Daoy (cell line): ENCODE results near the gene MCRS1. TPM values are rescaled to one million over a fixed set of nuclear protein-coding genes. Genes with fewer than 3 reads are reported as not detected.

ENCODE experiments used
- DNase-seq: peaks from one replicate; pipeline ENCODE4 v3.0.0-alpha.2; 2015; ENCODE audit warnings: low read depth
- total RNA-seq: library from RNA; depleted of rRNA; stranded (reverse); fragments of >200 nt; shearing (Covaris generic); gene quantifications from 2 replicates; pipeline ENCODE4 v1.2.3, GENCODE V29; 2014

The MCRS1 gene
- total RNA-seq, 1 experiment from 2014 or later = 92.9 TPM

DNA sequence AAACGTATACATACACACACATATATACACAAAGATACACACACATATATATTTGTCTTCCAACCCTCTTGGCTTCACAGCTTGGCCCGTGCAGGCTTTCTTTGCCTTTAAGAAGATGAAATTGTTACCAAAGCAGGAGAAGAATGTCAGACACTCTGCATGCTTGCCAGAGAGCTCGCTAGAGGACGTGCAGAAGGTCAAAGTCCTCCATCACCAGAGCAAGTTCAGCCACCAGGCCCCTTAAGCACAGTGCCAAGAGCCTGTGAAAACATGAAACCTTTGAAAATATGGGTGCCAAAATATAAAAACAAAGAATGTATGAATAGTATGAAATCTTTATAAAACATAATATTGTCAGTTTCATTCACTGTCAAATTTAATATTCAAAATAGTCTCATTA is 14.9 kb upstream of the MCRS1 start:
- DNase-seq = no peak

DNA sequence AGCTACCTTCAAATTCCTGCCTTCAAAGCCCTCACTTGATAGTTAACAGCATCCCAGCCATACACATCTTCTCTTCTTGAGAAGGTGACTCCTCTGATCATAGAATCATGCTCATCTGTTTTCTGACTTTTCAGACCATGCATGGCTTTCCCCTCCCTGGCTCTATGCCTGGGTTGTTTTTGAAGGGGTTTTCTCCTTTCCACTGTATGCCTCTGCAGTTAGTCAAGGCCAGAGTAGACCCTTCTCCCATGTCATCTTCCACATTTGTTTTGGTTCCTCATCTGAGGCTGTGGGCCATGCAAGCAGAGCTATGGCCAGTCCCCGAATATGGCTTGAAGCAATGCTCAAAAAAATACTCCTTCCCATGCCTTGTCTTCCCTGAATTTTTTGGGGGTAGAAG is 14.3 kb upstream of the MCRS1 start:
- no peak for DNase-seq

DNA sequence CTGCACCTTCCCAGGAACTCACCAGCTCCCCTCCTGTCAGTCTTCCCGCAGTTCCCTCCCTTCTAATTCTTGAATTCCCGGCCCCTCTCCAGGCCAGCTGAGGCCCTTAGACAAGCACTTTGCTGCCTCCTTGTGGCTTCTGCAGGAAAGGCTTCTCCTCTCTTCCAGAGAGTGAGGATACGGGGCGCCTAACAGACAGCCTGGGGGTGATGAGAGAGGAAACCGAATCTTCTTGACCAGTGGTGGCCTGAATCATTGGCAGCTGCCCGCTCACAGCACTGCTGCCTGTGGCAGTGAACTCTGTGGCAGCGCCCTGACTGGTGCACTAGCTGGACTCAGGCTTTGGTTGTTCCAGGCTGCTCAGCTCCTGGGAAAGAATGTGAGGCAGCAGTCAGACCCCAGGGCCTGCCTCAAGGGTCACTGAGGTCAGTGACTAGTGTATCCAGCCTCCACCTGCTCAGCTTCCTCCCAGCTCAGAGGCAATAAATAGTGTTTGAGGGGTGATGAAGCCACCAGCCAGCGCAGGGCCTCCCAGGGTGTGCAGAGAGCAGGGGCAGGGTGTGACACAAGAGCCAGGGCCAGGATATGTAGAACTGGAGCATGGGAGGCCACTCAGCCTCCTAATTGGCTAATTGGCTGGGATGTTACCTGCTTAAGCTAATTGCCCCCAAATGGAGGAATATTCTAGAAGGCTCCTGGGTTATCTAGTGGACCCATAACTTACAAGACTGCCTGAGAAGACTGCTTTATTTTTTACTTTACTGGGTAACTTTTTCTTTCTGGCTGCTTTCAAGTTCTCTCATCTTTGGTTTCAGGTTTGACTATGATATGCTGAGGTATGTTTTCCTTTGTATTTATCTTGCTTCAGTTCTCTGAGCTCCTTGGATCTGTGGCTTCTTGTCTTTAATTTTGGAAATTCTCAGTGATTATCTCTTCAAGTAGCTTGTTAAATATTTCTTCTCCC is 12.9 kb upstream of the MCRS1 start:
- peak; percentile 78 for DNase-seq

DNA sequence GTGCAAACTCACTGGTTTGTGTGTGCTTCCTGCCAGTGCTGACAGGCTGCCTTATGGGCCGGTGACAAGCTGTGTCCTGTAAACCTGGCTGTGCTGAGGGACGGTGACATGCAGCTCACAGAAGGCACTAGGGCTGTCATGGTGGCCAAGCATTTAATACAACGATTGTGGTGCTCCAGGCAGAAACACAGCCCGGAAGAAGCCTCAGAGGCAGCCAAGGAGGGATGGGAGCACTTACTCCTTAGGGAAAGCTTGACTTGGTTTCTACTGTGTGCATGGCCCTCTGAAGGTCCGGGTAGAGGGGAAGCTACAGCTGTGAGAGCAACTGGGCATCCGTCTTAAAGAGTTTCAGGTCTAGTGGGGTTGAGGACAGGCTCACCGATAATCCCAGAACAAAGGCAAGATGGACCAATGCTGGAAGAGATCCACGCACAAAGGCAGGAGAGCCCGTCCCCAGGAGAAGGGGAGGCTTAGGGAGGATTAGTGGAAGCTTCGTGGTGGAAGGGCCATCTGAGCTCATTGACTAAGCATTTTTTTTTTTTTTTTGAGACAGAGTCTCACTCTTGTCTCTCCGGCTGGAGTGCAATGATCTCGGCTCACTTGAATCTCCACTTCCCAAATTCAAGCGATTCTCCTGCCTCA is 10.7 kb upstream of the MCRS1 start:
- no peak for DNase-seq

DNA sequence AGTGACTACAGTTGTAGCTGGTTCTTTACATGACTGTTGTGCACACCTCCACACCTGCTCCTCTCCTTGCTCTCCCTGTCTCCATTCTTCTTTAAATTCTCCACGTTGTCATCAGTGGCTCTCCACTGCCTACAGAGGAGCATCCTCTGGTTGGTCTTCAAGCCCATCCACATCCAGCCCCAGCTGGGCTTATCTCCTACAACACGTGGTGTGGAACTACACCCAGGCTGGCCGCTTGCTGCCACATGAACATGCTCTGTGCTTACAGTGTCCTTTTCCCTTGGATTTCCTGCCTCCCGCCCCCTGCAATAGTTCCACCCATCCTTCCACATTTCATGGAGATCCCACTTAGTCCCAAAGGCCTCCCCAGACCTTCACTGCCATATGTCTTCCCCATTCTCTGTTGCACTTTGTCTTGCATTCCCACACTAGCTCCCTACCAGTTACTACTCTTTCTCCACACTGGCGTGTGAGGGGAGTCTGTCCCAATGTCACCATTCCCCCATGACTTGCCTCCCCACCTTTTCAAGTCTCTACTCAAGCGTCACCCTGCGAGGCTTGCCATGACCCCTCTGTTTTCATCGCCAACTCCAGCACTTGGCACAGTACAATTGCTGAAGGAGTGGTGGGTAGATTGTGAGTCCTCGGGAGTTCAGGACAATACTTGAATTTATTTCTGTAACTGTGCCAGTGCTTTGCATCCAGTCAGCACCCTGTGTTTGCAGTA is 9.8 kb upstream of the MCRS1 start:
- DNase-seq = no peak

DNA sequence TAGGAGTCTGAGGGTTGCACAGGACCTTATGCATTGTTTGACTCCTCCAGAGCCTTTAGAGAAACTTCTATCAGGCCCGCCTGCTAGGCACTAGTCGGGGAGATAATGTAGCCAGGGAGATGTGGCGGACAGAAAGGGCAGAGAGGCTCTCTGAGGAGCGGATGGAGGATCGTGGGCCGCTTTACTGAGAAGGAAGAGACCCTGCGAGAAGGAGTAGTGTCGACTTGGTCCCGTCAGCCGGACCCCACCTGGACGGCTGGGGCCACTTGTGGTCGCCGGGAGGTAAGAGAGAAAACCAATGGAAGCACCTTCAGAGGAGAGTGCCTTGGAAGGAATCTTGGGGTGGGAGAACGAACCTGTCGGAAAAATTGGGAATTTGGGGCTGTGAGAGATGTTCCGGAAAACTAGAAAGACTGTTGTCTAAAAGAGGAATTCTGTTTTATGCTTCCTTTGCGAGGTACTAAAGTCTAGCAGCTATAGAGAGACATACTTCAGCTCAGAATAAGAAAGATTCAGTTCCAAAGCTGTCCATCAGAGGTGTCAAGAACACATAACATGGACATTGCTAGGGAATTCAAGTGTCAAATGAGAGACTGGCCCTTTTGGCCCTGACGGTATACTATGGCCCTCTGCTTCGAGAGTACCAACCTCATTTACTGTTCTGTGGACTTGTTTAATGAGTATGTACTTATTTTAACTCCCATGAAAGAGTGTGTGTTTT is 660 bp upstream of the MCRS1 start:
- DNase-seq = no peak

DNA sequence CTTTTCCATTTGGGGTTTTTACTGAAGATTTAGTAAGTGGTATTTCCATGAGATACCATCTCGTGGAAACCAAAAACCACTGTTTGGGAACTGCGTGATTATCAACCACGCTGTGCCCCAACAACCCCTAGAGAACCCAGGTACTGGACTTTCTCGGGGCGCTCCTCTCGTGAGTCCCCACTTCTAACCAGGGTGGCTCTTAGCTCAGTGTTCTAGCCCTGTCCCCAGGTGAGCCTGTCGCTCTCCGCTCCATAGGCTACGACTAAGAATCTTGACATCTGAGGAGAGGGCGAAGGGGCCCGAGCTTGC is 686 bp downstream of the MCRS1 start:
- no peak for DNase-seq

DNA sequence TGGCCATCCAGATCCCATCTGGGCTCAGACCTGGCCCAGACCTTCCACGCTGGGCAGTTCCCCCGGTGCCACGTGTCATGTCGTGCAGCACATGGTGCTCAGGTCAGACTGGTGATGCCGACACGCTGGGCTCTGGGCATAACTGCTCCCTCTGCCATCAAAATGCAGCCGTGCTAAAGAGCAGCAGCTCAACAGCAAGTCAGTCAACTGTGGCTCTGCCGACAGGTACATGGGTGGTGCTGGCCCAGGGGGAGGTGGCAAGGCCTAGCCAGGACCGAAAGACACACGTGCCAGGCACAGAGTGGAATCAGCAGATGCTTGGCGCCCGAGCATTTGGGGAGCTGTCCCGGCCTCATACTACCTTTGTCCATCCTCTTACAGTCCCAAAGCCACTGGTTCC is 1.6 kb downstream of the MCRS1 start:
- DNase-seq = no peak

DNA sequence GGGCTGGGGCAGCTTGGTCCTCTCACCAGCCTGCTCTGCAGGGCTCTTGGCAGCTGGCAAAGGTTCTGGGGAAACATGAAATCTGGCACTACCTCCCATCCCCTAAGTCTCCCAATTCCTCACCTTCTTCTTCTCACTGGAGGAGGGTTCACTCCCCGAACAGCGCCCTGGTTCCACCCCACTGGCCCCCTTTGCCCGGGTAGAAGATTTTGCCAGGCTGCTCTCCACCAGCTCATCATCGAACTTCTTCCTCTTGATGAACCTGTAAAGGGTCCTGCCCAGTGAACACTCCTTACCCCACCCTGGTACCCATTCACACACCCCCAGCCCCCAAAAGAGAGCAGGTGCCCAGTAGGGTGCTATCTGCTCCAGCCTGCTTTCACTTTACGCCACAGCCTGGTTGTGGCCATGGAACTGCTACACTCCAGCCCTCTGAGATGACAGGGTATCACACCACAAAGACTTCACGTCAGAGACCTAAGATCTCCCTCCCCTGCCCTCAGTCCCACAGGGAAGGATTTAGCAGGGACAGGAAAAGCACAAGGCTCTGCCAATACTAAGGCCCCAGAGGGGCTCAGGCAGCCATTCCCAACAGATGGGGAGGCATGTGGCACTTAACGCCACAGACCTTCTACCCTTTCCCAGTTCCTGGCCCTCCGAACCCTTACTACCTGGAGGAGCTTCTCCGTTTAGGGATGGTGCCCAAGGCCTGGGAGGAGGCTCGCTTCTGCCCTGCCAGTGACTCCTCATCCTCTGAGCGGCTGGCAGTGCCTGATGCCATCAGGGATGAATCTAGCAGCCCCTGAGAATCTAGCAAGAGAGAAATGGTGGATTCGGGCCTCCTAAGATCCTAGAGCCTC is 2.3 kb downstream of the MCRS1 start:
- DNase-seq = no peak

DNA sequence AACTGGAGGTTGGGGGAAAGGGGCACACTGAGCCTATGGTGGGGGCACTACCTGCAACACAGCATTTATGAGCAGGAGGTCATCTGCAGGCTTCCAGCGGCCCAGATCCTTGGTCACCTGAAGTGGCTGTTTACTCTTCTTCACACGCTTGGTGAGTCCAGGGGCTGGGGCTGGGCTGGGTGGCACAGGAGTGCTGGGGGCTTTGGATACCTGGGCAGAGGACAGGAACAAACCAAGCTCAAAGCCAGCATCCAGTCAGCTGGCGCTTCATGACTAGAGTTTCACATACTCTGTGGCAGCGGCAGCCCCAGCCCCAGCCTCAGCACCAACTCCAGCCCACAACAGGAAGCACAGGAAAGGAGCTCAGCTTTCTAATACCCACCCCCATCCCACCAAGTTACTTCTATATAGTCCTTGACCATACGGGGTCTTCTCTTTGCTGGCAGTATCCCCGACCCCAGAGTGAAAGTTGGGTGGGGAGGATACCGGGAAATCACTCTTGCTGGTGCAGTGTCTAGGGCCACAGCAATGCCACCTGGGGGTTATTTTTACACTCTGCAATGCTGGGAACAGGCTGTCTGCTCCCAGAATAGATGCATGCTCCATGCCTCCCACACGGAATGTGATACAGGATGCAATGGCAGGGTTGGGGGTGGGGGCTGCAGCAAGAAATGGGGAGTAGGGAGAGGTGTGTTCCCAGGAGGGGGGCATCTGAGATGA is 3.1 kb downstream of the MCRS1 start:
- DNase-seq = no peak

DNA sequence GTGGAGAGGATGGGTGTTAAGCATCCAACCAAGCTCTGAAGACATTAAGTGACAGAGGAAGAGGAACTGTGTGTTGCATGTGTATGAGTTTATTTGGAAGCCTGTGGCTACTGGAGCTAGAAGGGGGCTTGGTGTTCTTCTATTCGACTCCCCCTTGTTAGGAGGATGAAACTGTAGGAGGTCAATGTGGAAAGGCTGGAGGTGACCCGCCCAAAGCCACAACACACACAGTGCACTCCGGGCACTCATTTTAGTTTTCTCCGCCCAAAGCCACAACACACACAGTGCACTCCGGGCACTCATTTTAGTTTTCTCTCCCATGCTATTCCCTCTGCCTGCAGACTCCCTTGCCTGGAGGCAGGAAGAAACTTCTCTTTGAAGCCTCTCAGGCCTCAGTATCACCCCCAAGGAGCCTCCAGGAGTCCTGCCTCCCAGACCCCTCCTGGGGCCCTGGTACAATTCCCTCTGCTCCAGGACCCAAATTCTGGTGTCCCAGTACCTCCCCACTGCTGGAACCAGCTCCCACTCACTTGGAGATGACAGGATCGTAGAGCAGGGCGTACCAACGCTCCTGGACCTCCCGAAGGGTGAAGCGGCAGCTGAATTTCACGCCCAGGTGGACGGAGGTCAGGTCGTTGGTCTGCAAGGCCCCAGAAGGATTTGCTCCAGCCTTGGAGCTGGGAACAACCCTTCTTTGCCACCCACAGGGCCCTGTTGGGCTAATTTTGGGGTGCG is 3.8 kb downstream of the MCRS1 start:
- DNase-seq = no peak

DNA sequence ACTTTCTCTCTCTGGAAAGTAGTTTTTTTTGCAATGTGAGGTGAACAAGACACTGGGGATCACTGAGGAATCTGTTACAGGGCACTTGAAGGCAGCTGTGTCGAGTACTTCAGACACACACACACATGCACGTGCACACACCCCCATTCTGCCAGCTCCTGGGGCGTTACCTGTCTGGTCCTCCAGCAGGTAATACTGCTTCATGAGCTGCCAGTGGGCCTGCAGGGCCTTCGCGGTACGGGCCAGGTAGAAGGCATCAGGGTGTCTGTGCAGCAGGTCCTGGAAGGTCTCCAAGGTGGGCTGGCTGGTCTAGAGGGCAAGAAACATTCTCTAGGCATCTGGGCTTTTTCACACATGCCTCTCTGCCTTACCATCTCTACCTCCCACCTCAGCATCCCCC is 5.1 kb downstream of the MCRS1 start:
- DNase-seq = no peak

DNA sequence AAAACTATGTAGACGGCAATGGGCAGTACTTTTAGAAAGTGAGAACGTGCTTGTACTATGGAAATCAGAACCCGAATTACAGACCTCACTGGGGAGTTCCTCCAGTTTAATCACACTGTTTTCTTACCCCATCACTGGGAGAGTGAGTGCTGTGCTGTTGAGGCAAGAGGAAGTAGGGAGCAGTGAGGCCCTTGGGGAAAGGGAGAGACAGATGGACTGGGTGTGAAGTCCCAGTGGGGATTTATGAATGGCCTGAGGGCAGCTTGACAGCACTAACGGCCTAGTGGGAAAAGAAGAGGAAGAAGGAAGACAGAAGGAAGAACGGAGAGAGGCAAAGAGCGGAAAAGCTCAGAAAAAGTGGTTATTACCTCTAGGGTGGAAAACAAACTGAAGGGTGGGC is 5.7 kb downstream of the MCRS1 start:
- DNase-seq = no peak

DNA sequence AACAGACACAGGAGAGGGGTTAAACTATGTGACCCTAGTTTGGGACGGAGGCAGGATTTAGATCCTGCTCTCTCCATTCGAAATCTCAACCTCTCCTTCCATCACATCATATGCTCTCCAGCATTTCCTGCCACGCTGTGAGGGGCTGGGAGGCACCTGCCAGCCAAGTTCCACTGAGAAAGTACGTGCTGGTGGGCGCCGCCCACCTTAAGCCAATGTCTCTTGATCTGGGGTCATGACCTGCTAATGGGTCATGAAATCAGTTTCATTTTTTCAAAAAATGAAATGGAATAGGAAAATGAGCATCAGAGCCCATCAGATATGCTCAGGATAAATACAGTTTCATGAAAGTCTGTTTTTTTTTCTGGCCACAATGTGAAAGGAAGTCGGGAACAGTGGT is 7.2 kb downstream of the MCRS1 start:
- no peak for DNase-seq

DNA sequence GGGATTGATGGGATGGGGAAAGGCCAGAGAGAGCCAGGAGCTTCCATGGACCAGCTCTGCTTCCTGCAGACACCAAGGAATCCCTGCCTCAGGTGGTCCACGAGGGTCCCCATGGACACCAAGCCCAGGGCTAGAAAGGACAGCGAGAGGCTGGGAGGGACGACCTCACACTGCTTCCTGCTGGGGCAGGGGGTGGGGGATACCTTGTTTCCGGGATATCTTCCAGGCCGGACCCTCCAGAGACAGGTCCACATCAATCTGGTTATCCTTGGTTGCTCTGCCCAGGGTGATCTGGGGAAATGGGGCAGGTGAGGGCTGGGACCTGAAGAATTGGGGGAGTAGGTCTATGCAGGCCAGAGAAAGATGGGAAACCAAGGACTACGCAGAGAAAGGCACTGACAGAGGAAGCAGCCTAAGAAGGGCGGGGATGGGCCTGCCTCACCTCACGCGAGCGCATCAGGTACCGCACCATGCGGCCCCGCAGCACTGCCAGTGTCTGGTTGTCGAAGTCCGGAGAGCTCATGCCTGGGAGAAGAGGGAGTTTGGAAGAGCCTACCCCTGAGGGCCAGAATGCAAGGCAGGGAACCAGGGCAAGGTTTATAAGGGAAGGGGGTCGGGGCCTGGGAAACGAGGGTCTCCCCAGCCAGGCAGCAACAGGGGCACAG is 8.8 kb downstream of the MCRS1 start:
- no peak for DNase-seq

DNA sequence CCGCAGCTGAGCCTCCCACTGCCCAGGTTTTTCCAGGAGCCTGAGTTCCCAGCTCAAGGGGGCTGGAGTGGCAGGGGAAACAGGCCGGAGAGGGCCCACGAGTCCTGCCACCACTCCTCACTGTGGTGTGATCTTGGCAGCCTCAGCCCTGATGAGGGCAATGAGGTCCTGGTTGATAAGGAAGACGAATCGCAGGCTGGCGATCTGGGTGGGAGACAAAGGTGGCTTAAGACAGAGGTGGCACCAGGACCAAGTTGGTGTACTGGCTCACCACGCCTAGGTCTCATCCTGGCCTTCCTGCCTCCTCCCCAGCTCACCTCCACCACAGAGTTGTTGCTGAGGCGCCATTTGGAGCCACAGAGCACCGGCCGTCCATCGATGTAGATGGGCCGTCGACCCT is 9.4 kb downstream of the MCRS1 start:
- DNase-seq = no peak

DNA sequence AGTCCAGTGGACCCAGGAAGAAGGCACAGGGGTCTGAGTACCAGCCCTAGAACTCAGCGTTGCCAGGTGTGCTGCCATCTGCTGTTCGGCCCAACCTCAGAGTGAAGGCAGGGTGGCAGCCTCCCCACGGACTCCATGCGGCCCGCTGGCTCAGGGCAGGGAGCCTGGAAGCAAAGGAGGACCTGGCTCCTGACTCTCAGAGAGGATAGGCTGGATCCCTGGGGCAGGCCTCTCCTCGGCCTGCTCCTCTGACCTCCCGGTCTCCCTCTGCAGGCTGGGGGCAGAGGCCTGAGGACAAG is 10.1 kb downstream of the MCRS1 start:
- no peak for DNase-seq

DNA sequence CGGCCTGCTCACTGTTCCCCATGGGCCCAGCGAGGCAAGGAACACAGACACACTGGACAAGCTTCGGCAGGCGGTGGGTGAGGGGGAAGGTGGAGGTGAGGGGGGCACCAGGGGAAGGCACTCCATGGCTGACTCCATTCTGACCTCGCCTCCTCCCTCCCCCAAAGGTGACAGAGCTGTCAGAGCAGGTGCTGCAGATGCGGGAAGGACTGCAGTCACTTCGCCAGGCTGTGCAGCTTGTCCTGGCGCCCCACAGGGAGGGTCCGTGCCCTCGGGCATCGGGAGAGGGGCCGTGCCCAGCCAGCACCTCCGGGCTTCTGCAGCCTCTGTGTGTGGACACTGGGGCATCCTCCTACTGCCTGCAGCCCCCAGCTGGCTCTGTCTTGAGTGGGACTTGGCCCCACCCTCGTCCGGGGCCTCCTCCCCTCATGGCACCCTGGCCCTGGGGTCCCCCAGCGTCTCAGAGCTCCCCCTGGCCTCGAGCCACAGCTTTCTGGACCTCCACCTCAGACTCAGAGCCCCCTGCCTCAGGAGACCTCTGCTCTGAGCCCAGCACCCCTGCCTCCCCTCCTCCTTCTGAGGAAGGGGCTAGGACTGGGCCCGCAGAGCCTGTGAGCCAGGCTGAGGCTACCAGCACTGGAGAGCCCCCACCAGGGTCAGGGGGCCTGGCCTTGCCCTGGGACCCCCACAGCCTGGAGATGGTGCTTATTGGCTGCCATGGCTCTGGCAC is 10.6 kb downstream of the MCRS1 start:
- DNase-seq = no peak
